Esophagus muscularis mucosa (tissue), 3 donors: Measurements from ENCODE around the gene MRTFA.

Experiments
- CTCF ChIP-seq, 3 experiments: fragments of 200-600 bp in 2 of 3; fragments of 450-650 bp in 1 of 3; sonication (generic) in 2 of 3; IDR thresholded peaks; one replicate each; pipeline ENCODE4 v1.5.1; 2017 to 2019; ENCODE audit warnings: antibody characterized with exemption in 3 of 3, mild to moderate bottlenecking in 2 of 3, moderate library complexity in 1 of 3
- POLR2A ChIP-seq: fragments of 450-650 bp; IDR thresholded peaks from one replicate; pipeline ENCODE4 v1.6.1; 2017; ENCODE audit warnings: antibody characterized with exemption, moderate library complexity, mild to moderate bottlenecking, low read depth
- POLR2AphosphoS5 ChIP-seq, 2 donors: sonication (generic); formaldehyde crosslinking; IDR thresholded peaks; one replicate each; pipeline ENCODE4 v1.6.1; 2017; ENCODE audit warnings: antibody characterized with exemption in 2 of 2

- no peak for TF ChIP-seq CTCF (IDR thresholded peaks at IDR 0.05)
- TF ChIP-seq POLR2A, result no peak
- TF ChIP-seq POLR2AphosphoS5 (IDR thresholded peaks at IDR 0.05), result no peak
These were observed 215.5 kb downstream of the MRTFA start for GRCh38 chr22:40421082-40421350.
